ENCODE data around the gene ESRRB. TPM values are rescaled to one million over a fixed set of nuclear protein-coding genes. Genes with fewer than 3 reads are reported as not detected.

Gene ESRRB
- total RNA-seq, 1 experiment from 2014 or later, result not detected

DNA sequence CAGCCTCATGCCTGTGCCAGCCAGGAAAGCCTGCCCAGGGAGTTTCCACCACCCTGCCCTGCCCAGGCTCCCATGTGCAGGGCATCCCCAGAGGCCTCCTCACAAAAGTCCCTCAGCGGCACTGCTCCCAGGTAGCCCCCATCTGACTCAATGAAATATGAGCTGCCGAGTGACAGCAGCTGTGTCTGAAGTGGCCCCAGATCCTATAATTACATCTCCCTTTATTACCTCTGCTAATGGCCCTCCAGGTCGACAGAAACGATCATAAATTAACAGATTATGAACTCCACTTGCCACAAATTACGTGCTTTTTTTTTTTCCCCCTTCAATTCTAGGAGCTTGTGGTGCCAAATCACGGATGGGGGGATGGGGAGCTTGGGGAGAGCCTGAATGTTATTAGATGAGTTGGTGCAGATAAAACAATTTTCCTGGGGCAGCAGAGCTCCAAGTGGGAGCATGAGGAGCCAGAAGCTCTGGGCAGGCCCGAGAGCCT, 110.4 kb downstream of the ESRRB start:
- in situ Hi-C loops (cut with HindIII; ENCODE audit: low sequenced_read_pairs), result no loop called here
- DNase-seq (ENCODE audit: low spot score), result no peak

- in situ Hi-C loops (cut with HindIII; ENCODE audit: low sequenced_read_pairs), result no loop called here
- no peak for DNase-seq (ENCODE audit: low spot score)
Observed at GRCh38 chr14:76488551-76488950, 112.6 kb downstream of the ESRRB start.

DNA sequence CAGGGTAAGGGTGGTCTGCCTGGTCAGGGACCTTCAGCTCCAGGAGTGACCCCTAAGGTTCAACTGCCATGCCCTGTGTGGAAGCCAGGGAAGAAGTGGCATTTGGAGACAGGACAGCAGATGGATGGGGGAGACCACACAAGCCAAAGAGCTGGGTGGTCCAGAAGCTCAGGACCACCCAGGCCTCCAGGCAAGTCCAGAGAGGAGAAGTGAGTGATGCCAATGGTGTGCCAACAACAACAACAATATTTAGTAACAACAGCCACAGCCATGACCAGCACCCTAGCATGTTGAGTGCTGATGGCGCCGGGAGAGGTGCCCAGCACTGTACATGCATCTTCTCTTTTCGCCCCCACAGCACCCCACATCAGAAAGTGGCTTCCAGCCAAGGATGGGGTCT, 113.7 kb downstream of the ESRRB start:
- in situ Hi-C loops (cut with HindIII; ENCODE audit: low sequenced_read_pairs), result no loop called here
- no peak for DNase-seq (ENCODE audit: low spot score)

DNA sequence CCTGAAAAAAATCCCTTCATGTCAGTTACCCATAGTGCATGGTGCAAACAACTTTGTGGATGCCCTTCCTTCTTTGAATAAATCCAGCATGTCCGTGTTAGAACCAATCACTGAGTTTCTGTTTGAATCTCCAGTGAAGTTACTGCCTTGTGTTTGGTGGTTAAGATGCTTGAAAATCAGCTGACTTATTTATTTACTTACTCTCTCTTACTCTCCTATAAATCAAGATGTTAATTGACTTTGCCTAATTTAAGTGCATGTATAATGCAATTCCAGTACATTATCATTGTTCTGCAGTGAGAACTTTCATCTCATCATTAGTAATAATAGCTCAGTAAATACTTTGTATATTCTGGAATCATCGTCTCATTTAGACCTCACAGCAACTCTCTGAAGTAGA, 114.2 kb downstream of the ESRRB start:
- in situ Hi-C loops (cut with HindIII; ENCODE audit: low sequenced_read_pairs), result no loop called here
- DNase-seq (ENCODE audit: low spot score), result no peak

DNA sequence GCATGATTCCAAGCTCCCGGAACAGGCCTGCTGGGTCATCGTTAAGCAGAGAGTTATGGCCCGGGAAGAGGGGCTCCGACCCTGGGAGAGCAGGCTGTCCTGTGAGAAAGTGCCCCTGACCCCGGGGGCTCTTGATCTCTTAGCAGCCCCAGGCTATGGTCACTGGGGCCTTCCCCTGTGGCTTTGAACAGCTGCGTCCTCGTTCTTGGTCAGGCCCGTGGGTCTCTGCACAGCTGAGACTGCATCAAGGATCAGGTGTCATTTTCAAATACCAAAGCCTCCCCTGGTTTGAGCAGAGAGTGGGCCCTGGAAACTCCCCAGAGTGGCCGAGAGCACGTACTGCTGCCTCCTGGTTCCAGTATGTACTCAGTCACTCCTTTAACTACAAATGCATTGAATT, 114.8 kb downstream of the ESRRB start:
- in situ Hi-C loops (cut with HindIII; ENCODE audit: low sequenced_read_pairs), result no loop called here
- DNase-seq (ENCODE audit: low spot score), result no peak

- in situ Hi-C loops (cut with HindIII; ENCODE audit: low sequenced_read_pairs), result no loop called here
- no peak for DNase-seq (ENCODE audit: low spot score)
Observed at GRCh38 chr14:76491172-76491930, 115.4 kb downstream of the ESRRB start.

DNA sequence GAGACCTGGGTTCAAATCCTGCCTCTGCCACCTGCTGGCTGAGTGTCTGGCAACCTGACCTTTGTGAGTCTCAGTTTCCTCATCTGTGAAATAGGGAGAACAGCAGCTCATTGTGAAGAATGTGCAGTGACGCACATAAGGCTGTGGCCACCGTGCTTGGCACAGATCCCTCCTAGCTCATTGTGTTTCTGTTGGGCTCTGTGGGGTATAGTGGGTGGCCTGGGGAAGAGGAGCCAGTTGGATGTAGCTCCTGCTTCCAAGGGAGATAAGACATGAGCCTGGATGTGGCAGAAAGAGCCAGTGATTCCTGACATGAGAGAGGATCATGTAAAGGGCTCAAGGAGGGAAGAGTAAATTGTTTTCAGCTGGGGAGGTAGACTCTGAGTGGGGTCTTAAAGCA, 120.0 kb downstream of the ESRRB start:
- DNase-seq (ENCODE audit: low spot score), result no peak
- in situ Hi-C loops (cut with HindIII; ENCODE audit: low sequenced_read_pairs), result no loop called here

GRCh38 chr14:76496595-76496994, 120.7 kb downstream of the ESRRB start:
- in situ Hi-C loops (cut with HindIII; ENCODE audit: low sequenced_read_pairs), result no loop called here
- no peak for DNase-seq (ENCODE audit: low spot score)

DNA sequence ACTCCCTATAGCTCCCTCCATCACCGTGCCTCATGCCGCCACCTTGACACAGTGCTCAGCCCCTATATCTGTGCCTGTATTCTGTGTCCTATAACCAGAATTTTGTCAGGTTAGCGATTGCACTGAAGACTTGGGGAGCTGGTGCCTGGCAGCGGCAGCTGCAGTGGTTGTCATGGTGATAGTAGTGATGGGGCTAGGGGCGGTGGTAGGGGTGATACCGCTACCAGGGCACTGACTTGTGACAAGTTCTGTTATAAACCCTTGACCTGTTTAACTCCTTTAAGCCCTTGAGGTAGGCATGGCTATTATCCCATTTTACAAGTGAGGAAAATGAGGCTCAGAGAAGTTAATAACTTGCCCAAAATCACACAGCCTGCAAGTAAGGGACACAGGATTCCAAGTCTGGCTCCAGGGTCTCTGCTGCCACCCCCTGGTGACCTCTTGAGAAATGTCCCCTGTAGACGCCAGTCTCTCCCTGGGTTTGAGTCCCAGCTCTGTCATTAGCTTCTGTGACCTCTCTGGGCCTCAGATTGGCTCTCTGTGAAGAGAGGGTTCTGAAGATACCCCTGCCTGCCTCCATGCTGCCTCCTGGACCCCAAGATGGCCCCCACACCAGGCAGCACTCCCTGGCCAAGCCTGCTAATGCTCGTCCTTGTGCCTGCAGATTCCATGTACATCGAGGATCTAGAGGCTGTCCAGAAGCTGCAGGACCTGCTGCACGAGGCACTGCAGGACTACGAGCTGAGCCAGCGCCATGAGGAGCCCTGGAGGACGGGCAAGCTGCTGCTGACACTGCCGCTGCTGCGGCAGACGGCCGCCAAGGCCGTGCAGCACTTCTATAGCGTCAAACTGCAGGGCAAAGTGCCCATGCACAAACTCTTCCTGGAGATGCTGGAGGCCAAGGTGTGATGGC, 121.9 kb downstream of the ESRRB start:
- no peak for DNase-seq (ENCODE audit: low spot score)
- in situ Hi-C loops (cut with HindIII; ENCODE audit: low sequenced_read_pairs), result no loop called here

- in situ Hi-C loops (cut with HindIII; ENCODE audit: low sequenced_read_pairs), result no loop called here
Observed at GRCh38 chr14:76498463-76498935, 122.6 kb downstream of the ESRRB start.

DNA sequence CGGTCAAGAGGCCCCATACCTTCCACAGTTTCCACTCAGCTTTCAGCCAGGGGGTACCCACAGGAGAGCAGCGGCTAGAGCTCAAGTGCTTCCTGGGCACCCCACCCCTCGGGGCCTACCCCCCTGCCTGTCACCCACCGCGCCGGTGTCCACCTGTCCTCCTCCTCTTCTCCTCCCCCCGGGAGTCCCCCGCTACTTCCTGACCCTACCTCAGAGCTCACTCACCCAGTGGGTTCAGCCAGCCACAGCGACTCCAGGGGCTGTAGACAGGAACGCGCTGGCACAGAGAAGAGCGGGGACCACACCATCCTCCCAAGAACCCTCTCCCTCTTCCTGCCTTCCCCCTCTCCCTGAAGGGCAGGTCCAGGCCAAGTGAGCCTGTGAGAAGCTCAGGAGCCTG, 123.0 kb downstream of the ESRRB start:
- in situ Hi-C loops (cut with HindIII; ENCODE audit: low sequenced_read_pairs), result no loop called here
- no peak for DNase-seq (ENCODE audit: low spot score)

More at GRCh38 chr14:76498463-76498935, 122.6 kb downstream of the ESRRB start:
- no peak for DNase-seq (ENCODE audit: low spot score)

GRCh38 chr14:76499399-76499798, 123.5 kb downstream of the ESRRB start:
- in situ Hi-C loops (cut with HindIII; ENCODE audit: low sequenced_read_pairs), result no loop called here
- DNase-seq (ENCODE audit: low spot score), result no peak

- in situ Hi-C loops (cut with HindIII; ENCODE audit: low sequenced_read_pairs), result no loop called here
- no peak for DNase-seq (ENCODE audit: low spot score)
Observed at GRCh38 chr14:76500011-76500410, 124.1 kb downstream of the ESRRB start.

- DNase-seq (ENCODE audit: low spot score), result no peak
- in situ Hi-C loops (cut with HindIII; ENCODE audit: low sequenced_read_pairs), result no loop called here
Observed at GRCh38 chr14:76500480-76500879, 124.5 kb downstream of the ESRRB start.

DNA sequence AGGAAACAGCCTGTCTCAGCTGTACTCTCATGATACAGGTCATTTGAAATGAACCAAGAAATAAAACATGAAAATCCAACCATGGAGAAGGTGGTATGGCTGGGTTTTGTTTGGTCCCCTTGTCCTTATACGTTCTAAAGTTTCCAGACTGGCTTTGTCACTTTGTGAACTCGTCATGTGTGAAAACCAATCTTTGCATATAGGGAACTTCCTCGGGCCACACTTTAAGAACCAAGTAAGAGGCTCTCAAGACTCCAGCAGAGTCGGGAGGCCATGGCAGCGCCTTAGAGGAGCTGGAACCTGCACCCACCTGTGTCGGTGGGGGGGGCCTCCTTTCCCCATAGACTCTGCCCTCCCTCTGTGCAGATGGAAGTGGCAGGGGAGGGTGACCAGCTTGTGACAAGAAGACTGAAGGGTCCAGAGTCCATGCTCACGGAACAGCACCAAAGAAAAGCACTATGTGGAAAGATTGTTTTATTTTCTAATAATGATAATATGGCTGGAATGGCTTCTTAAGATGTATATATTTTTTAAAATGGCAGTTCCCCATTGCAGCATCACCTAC, 125.3 kb downstream of the ESRRB start:
- DNase-seq (ENCODE audit: low spot score), result no peak
- in situ Hi-C loops (cut with HindIII; ENCODE audit: low sequenced_read_pairs), result no loop called here

- in situ Hi-C loops (cut with HindIII; ENCODE audit: low sequenced_read_pairs), result no loop called here
- no peak for DNase-seq (ENCODE audit: low spot score)
Observed at GRCh38 chr14:76502219-76502618, 126.3 kb downstream of the ESRRB start.

DNA sequence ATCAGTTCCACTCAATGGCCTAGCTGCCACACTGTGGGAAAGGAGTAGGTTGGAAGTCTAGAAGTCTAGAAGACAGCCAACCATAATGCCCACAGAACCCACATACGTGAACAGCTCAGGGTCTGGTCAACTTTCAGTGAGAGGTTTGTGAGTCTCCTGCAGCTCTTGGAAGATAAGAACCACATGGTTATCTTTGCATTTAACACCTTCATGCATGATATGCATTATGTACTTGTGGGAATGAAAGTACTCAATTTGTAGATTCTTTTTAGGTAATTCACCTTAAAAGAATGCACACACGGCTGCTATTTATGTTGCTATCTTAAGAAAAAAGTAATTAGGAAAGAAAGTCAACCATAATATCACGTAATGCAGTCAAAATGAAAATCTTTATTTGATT, 126.7 kb downstream of the ESRRB start:
- DNase-seq (ENCODE audit: low spot score), result no peak
- in situ Hi-C loops (cut with HindIII; ENCODE audit: low sequenced_read_pairs), result no loop called here

GRCh38 chr14:76509311-76509710, 133.4 kb downstream of the ESRRB start:
- in situ Hi-C loops (cut with HindIII; ENCODE audit: low sequenced_read_pairs), result no loop called here
- DNase-seq (ENCODE audit: low spot score), result no peak

DNA sequence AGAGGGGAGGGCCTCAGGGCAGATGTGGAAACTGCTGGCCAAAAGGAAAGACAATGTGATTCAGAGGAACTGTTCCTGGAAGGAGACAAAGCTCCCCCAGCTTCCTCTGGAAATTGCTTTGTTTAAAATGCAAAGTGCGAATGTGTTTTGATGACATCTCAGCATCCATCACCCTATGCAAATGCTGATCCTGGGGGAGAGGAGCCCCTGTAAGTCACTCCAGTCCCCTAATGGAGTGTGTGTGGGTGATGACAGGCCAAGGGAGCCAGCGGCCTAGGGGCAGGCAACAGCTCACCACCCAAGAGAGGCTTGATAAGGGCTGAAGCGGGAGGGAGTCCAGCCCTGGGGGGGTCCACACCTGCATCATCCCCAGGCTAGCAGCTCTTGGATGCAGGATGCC, 134.2 kb downstream of the ESRRB start:
- in situ Hi-C loops (cut with HindIII; ENCODE audit: low sequenced_read_pairs), result no loop called here
- DNase-seq (ENCODE audit: low spot score), result no peak
